Right cardiac atrium (tissue), 5 donors: ENCODE data around the gene AK5. TPM values are rescaled to one million over a fixed set of nuclear protein-coding genes. Genes with fewer than 3 reads are reported as not detected.
"Not testable (repeated sequence)": the region's sequence is repeated elsewhere in the genome, so short reads cannot be mapped to it uniquely, and the experiment has no call there.

ENCODE experiments used
- ATAC-seq, 2 donors: fragments of 200-7000 bp; cut with Tn5 transposase; one replicate each; pipeline versions ENCODE4 v1.8.0 to v1.9.1; 2020; ENCODE audit warnings: moderate library complexity in 2 of 2, mild to moderate bottlenecking in 1 of 2
- DNase-seq, 3 donors: peaks; one replicate each; pipeline ENCODE4 v3.0.0-alpha.2; 2020
- H3K27ac ChIP-seq: one replicate; pipeline ENCODE4 v1.5.1; 2013; ENCODE audit warnings: mild to moderate bottlenecking, low read length, control low read depth, moderate library complexity
- H3K27me3 ChIP-seq: one replicate; pipeline ENCODE4 v1.6.1; 2013; ENCODE audit not compliant: control insufficient read depth, insufficient read depth
- H3K4me1 ChIP-seq: one replicate; pipeline ENCODE4 v1.6.1; 2013; ENCODE audit warnings: low read length; ENCODE audit not compliant: control insufficient read depth, insufficient read depth
- H3K4me3 ChIP-seq: one replicate; pipeline ENCODE4 v1.5.1; 2013; ENCODE audit warnings: low read length, control low read depth
- H3K9me3 ChIP-seq: one replicate; pipeline ENCODE4 v1.6.1; 2013; ENCODE audit warnings: low read length; ENCODE audit not compliant: control insufficient read depth
- WGBS: extraction: QIAGEN DNeasy Blood & Tissue Kit; methylation state at CpG from one replicate; pipeline ENCODE4 v1.1.7; 2013; 5-methylcytosine and 5-hydroxymethylcytosine counted together
- intact Hi-C, 4 donors: fragments of 100-400 bp; cut with DNase I; formaldehyde crosslinking; loops; one replicate each; pipeline versions ENCODE4 v1.11.0 to v1.14.0; 2022 to 2023
- polyA plus RNA-seq: library from polyadenylated mRNA; stranded (reverse); fragments of 200-250 nt; gene quantifications from one replicate; pipeline ENCODE4 v1.2.3, GENCODE V29; 2013
- total RNA-seq, 4 donors: library from RNA; stranded (reverse); fragmentation: NEBNext Ultra II Directional; extraction: Animal tissue kit (Norgen Biotek cat#: 25700); gene quantifications; one replicate each; pipeline ENCODE4 v1.2.1, GENCODE V29; 2021
- donor health status: healthy with polysubstance abuse.
- donor health status: DM: no; HTN: yes; CAD: no.
- donor health status: DM: no; HTN: no; CAD: no.
- donor health status: DM: no; HTN: yes; CAD: no; lungs with severe emphysema.
- donor health status: DM: yes; HTN: yes; CAD: no.

Gene AK5
- total and polyA plus RNA-seq, 5 donors, result 0.79 to 2.8 (median 1.4) TPM

GRCh38 chr1:77399250-77400086 is 117.6 kb downstream of the AK5 start:
- 81% methylated on average over 6 of the region's 6 CpGs for WGBS
- Histone ChIP-seq H3K4me1 (no peaks in the 10 kb centered on the region), H3K27ac (no peak overlapping the region), H3K27me3 (no peaks in the 10 kb centered on the region), H3K9me3 (no peaks in the 10 kb centered on the region), H3K4me3 (no peak overlapping the region)
- no peak for ATAC-seq
- no peak for DNase-seq
- intact Hi-C loops, result no loop called here

GRCh38 chr1:77400781-77401180 is 119.0 kb downstream of the AK5 start:
- DNase-seq, result no peak
- Histone ChIP-seq H3K9me3 (no peaks in the 10 kb centered on the region), H3K27me3 (no peaks in the 10 kb centered on the region), H3K4me3 (no peak overlapping the region), H3K4me1 (no peaks in the 10 kb centered on the region), H3K27ac (no peak overlapping the region)
- WGBS, result 84% methylated on average over 2 of the region's 2 CpGs
- intact Hi-C loops, result no loop called here
- no peak for ATAC-seq

- Histone ChIP-seq H3K4me1 (no peaks in the 10 kb centered on the region), H3K27me3 (no peaks in the 10 kb centered on the region), H3K9me3 (no peaks in the 10 kb centered on the region), H3K27ac (no peak overlapping the region), H3K4me3 (no peak overlapping the region)
- WGBS, result 94% methylated on average over 2 of the region's 2 CpGs
- intact Hi-C loops, result no loop called here
- ATAC-seq (no peak), DNase-seq (no peak)
Observed at GRCh38 chr1:77401384-77401783, 119.6 kb downstream of the AK5 start.

DNA sequence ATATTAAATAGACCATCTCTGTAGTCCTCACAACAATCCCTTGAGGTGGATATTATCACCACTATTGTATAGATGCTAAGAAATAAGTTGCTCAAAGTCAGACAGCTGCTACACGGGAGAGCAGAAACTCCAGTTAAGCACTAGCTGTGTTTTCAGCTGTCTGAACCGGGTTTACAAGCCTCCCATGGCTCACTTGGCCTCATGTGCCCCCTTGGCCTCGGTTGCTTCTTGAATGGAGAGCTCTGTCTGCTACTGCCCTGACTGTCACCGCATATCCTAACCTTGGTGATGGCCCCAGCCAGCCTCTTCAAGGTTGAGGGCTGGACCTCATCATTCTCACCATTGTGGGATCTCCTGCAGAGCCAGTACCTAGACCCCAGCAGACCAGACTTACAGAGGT is 123.4 kb downstream of the AK5 start:
- DNase-seq (no peak), ATAC-seq (no peak)
- Histone ChIP-seq H3K4me3 (no peak overlapping the region), H3K9me3 (no peaks in the 10 kb centered on the region), H3K27ac (no peak overlapping the region), H3K4me1 (no peaks in the 10 kb centered on the region), H3K27me3 (no peaks in the 10 kb centered on the region)
- WGBS, result 68% methylated on average over 4 of the region's 4 CpGs
- intact Hi-C loops, result no loop called here

GRCh38 chr1:77406661-77407060 is 124.8 kb downstream of the AK5 start:
- no peak overlapping the region for H3K4me3 ChIP-seq
- no peaks in the 10 kb centered on the region for H3K9me3 ChIP-seq
- no peaks in the 10 kb centered on the region for H3K27me3 ChIP-seq
- ATAC-seq (no peak), DNase-seq (no peak)
- H3K27ac ChIP-seq, result no peak overlapping the region
- intact Hi-C loops, result no loop called here
- H3K4me1 ChIP-seq, result no peaks in the 10 kb centered on the region

DNA sequence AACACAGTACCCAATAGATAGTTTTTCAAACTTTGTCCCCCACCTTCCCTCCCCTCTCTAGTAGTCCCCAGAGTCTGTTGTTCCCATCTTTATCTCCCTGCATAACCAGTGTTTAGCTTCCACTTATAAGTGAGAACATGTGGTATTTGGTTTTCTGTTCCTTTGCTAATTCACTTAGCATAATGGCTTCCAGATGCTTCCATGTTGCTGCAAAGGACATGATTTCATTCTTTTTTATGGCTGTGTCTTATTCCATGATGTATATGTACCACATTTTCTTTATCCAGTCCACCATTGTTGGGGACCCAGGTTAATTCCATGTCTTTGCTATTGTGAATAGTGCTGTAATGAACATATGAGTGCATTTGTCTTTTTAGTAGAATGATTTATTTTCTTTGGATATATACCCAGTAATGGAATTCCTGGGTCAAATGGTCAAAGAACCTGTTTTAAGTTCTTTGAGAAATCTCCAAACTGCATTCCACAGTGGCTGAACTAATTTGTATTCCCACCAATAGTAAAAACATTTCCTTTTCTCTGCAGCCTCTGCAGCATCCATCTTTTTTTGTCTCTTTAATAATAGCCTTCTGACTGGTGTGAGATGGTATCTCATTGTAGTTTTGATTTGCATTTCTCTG is 126.0 kb downstream of the AK5 start:
- intact Hi-C loops, result no loop called here
- DNase-seq (no peak), ATAC-seq (no peak)
- Histone ChIP-seq H3K27ac (no peak overlapping the region), H3K27me3 (no peaks in the 10 kb centered on the region), H3K4me1 (no peaks in the 10 kb centered on the region), H3K9me3 (no peaks in the 10 kb centered on the region), H3K4me3 (no peak overlapping the region)

GRCh38 chr1:77408933-77409332 is 127.1 kb downstream of the AK5 start:
- intact Hi-C loops, H3K4me1 ChIP-seq, DNase-seq, H3K9me3 ChIP-seq, ATAC-seq, H3K4me3 ChIP-seq, H3K27ac ChIP-seq, H3K27me3 ChIP-seq: not testable (repeated sequence)
- 77% methylated on average over 4 of the region's 4 CpGs for WGBS

DNA sequence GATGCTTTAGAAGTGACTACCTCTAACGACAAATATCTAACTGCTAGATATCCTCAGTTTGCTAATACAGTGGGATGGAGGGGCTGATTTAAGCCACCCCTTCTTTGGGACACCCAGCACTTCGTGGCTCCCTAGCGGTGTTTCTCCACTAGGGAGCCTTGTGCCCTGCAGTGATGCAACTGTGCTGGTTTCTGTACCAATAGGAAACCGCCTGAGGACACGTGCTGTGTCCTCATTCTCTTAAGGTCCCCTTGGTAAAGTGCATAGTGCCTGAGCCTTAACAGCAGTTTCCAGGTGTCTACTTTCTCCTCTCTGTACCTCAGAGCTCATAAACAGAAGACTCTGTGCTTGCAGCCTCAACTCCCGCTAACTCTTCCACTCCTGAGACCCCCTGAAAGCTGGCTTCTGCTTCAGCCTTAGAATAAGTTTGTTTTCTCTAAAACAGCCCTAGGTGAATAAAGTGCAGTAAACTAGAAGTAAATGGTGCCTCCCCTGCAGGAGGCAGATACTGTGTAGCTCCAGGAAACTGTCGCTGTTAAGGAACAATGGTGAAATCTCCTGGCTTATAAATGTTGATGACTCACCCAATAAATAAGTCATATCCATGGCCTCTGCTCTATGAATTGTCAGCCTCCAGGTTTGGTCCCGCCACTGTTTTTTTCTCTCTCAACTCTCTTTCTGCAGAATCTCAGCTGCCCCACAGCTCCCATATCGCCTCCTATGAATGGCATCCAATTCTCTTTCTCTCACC is 130.4 kb downstream of the AK5 start:
- Histone ChIP-seq H3K4me1 (no peaks in the 10 kb centered on the region), H3K27ac (no peak overlapping the region), H3K27me3 (no peaks in the 10 kb centered on the region), H3K4me3 (no peak overlapping the region), H3K9me3 (no peaks in the 10 kb centered on the region)
- ATAC-seq, result no peak
- no peak for DNase-seq
- 78% methylated on average over 9 of the region's 9 CpGs for WGBS
- intact Hi-C loops, result no loop called here

- H3K27ac ChIP-seq, result no peak overlapping the region
- DNase-seq, result no peak
- no peak for ATAC-seq
- H3K4me1 ChIP-seq, result no peaks in the 10 kb centered on the region
- intact Hi-C loops, result no loop called here
- no peak overlapping the region for H3K4me3 ChIP-seq
- WGBS, result 59% methylated on average over 8 of the region's 8 CpGs
- no peaks in the 10 kb centered on the region for H3K27me3 ChIP-seq
- no peaks in the 10 kb centered on the region for H3K9me3 ChIP-seq
Observed at GRCh38 chr1:77412820-77413530, 131.2 kb downstream of the AK5 start.

DNA sequence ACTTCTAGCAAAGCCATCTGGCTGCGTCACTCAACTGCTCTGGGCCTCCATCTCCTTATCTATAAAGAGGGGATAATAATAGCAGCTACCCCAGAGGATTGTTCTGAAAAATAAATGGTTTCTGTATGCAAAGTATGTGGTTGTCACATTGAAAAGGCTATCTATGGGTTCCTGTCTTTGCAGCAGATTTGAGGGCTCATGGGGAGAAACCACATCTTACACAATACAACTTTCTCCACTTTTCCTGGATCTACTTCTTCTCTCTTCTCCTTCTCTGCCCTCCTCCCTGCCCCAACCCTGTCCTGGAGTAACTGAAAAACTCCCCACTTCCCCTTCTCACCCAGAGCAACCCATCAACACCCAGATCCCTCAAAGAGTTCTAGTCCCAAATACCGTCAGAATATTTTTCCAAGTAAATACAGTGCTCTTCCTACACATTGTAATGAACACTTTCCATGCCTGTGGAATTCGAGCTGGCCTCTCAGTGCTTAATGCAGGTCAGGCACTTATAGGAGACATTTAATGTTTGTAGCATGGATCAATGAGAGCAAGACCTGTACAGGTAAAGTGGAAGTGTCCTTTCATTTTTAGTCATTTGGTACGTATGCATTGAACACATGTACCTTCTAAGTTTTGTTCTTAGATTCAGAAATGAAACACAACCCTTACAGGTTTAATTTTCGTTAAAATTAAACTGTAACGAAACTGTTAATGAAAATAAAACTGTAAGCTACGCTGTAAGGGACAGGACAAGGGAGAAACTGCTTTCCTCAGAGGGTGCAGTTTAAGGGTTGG is 131.9 kb downstream of the AK5 start:
- WGBS, result 66% methylated on average over 7 of the region's 7 CpGs
- Histone ChIP-seq H3K4me3 (no peak overlapping the region), H3K4me1 (no peaks in the 10 kb centered on the region), H3K27me3 (no peaks in the 10 kb centered on the region), H3K27ac (no peak overlapping the region), H3K9me3 (no peaks in the 10 kb centered on the region)
- ATAC-seq, result no peak
- intact Hi-C loops, result no loop called here
- DNase-seq, result no peak
